ENCODE measurements around the gene PVALEF.

DNA sequence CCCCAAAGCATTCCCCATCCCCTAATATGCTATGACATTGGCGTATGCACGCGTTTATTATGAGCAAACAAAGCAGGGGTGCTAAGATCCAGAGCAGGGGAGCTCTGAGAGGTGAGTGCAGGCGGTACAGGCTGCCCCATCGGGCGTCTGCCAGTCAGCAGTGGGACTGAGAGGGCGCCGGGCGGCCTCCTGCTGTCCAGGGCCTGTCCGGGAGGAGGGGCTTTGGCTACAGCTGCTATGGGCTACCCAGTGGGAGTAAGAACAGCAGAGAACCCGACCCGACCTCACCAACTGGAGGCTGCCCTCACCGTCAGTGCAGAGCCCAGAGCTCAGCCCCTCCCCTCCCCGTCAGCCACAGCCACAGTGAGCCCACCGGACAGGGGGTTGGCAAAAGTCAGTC, 19.2 kb downstream of the PVALEF start:
- TF ChIP-seq GATA2 (IDR thresholded peaks at IDR 0.05; ENCODE audit: insufficient read depth, insufficient read length, low read depth, low read length) (no peak), EZH2 (IDR thresholded peaks at IDR 0.05; ENCODE audit: borderline replicate concordance, low read depth, low read length, severe bottlenecking) (no peak), POLR2AphosphoS5 (IDR thresholded peaks at IDR 0.05; ENCODE audit: insufficient read depth, low read depth, low read length) (no peak), POLR2A (IDR thresholded peaks at IDR 0.05; ENCODE audit: low read depth, low read length) (no peak), MYC (IDR thresholded peaks at IDR 0.05; ENCODE audit: low read depth, low read length) (no peak), FOS (IDR thresholded peaks at IDR 0.05; ENCODE audit: borderline replicate concordance, insufficient read depth, low read length) (no peak)
- TF ChIP-seq, protein P1, sequence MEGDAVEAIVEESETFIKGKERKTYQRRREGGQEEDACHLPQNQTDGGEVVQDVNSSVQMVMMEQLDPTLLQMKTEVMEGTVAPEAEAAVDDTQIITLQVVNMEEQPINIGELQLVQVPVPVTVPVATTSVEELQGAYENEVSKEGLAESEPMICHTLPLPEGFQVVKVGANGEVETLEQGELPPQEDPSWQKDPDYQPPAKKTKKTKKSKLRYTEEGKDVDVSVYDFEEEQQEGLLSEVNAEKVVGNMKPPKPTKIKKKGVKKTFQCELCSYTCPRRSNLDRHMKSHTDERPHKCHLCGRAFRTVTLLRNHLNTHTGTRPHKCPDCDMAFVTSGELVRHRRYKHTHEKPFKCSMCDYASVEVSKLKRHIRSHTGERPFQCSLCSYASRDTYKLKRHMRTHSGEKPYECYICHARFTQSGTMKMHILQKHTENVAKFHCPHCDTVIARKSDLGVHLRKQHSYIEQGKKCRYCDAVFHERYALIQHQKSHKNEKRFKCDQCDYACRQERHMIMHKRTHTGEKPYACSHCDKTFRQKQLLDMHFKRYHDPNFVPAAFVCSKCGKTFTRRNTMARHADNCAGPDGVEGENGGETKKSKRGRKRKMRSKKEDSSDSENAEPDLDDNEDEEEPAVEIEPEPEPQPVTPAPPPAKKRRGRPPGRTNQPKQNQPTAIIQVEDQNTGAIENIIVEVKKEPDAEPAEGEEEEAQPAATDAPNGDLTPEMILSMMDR (IDR thresholded peaks at IDR 0.05; ENCODE audit: extremely low read depth in 1 of 2, insufficient read depth in 1 of 2, low read depth in 1 of 2, low read length in 2 of 2): no peak
- TF ChIP-seq, protein P2, sequence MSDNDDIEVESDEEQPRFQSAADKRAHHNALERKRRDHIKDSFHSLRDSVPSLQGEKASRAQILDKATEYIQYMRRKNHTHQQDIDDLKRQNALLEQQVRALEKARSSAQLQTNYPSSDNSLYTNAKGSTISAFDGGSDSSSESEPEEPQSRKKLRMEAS (IDR thresholded peaks at IDR 0.05; ENCODE audit: insufficient read depth, insufficient read length): no peak
